GM12872 (cell line): ENCODE measurements around the gene YY1AP1.

ENCODE experiments used
- TF ChIP-seq, protein P1 (sequence below): IDR thresholded peaks from 3 replicates; pipeline ENCODE4 v1.5.1; 2011; ENCODE audit warnings: low read depth, mild to moderate bottlenecking, low read length, moderate library complexity; ENCODE audit not compliant: insufficient read depth

Gene YY1AP1

DNA sequence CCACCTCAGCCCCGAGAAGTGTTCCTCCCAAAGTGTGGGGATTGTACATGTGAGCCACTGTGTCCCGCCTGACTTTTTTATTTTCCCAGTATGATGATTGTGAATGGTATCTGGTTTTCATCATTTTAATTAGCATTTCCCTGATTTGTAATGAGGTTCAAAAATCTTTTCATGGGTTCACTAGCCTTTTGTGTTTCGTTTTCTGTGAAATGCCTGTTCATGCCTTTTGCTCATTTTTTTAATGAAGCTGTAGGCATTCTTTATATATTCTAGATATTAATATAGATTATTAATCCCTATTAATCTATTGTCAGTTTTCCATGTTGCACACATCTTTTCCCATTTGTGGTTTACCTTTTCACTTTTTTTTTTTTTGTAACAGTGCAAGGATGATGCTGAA lies 20.8 kb upstream of the YY1AP1 start:
- TF ChIP-seq, protein P1, sequence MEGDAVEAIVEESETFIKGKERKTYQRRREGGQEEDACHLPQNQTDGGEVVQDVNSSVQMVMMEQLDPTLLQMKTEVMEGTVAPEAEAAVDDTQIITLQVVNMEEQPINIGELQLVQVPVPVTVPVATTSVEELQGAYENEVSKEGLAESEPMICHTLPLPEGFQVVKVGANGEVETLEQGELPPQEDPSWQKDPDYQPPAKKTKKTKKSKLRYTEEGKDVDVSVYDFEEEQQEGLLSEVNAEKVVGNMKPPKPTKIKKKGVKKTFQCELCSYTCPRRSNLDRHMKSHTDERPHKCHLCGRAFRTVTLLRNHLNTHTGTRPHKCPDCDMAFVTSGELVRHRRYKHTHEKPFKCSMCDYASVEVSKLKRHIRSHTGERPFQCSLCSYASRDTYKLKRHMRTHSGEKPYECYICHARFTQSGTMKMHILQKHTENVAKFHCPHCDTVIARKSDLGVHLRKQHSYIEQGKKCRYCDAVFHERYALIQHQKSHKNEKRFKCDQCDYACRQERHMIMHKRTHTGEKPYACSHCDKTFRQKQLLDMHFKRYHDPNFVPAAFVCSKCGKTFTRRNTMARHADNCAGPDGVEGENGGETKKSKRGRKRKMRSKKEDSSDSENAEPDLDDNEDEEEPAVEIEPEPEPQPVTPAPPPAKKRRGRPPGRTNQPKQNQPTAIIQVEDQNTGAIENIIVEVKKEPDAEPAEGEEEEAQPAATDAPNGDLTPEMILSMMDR = no peak

DNA sequence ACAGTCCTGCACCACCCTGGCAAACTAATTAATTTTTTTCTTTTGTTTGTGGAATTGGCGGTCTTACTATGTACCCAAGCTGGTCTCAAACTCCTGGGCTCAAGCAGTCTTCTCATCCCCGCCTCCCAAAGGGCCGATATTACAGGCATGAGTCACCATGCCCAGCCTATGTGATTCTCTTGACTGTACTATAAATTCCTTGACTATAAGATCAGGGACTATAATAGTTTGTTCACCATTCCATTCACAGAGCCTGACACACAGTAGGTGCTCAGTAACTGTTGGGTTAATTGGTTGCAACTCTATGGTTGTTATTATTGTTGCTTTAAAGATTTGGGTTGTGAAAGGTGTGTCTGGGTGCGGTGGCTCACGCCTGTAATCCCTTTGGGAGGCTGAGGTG lies 17.6 kb upstream of the YY1AP1 start:
- TF ChIP-seq, protein P1 = no peak

DNA sequence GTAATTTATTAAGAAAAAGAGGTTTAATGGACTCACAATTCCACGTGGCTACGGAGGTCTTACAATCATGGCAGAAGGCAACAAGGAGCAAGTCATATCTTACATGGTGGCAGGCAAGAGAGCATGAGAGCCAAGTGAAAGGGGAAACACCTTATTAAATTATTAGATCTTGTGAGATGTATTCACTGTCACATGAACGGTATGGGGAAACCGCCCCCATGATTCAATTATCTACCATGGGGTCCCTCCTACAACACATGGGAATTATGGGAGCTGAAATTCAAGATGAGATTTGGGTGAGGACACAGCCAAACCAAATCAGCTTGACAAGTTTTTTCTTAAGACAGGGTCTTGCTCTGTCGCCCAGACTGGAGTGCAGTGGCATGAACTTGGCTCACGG lies 14.6 kb upstream of the YY1AP1 start:
- TF ChIP-seq, protein P1 = no peak

DNA sequence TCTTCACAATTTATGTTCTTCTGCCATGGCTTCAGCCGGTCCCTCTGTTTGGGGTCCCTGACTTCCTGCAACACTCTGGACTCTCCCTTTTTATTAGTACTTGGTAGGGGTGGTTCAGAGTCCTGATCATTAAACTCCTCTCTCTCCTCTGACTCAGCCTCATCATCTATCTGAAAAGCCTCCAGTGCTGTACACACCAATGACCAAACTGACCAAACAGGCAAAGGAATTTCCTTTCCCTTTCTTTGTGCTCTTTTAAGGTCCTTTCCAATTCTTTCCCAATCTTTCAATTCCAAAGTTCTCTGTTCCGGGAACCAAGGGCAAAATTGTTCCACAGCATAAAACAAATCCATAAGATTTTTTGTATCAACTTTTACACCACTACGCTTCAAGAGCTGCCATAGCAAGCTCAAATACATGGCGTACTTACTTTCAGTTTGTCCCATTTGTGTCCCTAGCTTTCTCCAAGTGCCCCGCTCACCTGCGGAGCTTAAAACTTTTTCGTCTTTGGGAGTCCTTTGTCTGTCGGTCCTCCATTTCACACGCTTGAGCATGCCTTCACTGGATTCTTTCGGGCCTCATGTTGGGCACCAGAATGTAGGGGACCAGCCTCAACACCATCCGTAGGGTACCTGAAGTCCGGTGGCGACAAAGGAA lies 9.9 kb upstream of the YY1AP1 start:
- TF ChIP-seq, protein P1 = no peak

DNA sequence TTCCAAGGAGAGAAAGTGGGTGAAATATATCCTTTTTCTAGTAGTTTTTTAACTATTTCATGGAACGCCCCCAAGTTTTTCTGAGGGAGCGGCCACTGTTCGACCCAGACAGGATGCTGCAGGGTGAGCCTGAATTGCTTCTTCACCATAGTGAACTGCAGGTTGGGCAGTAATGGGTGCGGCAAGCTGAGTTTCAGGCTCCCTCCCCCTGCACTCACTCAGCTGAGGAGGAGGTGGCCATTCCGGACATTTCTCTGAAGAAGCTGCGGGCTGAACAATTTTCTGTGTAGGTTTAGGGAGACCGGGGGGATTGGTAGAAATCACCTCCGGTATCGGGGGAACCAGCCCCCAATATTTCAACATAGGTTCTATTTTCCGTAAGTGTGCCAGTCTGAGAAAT lies 8.5 kb upstream of the YY1AP1 start:
- TF ChIP-seq, protein P1 = no peak

DNA sequence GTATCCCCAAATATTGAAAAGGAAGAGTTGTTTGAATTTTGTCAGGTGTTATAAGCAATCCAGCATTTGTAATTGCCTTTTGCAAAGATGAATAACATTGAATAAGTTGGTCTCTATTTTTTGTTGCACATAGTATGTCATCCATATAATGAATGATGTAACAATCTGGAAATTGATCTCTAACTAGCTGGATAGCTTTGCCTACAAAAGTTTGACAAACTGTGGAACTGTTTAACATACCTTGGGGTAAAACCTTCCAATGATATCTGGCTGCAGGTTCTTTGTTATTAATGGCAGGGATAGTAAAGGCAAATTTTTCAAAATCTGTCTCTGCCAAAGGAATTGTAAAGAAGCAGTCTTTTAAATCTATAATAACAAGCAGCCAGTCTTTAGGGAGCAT lies 8.0 kb upstream of the YY1AP1 start:
- TF ChIP-seq, protein P1 = no peak

DNA sequence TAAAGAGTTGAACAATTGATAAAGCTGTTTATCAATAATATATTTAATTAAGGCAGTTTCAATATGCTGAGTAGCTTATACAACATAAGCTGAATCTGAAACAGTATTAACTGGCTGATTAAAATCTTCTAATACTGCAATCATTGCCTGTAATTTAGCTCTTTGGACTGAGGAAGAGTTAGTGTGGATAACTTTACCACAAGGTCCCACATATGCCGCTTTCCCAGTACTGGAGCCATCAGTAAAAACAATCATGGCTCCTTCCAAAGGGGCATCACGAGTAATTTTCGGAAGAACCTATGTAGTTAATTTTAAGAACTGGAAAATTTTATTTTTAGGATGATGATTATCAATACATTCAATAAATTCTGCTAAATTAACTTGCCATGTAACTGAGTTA lies 7.0 kb upstream of the YY1AP1 start:
- TF ChIP-seq, protein P1 = no peak

DNA sequence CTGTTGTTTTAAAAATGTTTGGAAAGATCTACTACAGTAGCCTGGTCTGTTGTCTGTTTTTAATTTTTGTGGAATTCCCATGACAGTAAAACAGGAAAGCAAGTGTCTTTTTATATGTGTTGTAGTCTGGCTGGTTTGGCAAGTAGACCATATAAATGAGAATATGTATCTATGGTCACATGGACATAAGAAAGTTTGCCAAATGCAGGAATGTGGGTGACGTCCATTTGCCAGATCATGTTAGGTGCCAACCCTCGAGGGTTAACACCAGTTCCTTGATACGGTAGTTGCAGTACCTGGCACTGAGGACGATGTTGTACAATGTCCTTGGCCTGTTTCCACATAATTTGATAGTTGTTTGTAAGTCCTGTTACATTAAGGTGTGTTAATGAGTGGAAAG lies 6.5 kb upstream of the YY1AP1 start:
- TF ChIP-seq, protein P1 = no peak
